Stimulated activated CD4-positive, alpha-beta T cell treated with anti-CD3 and anti-CD28 coated beads, Interleukin-15, amount 100 ng/mL, for 24 hours (primary cell): ENCODE data around the gene FBXL22.
"Not testable (repeated sequence)": the region's sequence is repeated elsewhere in the genome, so short reads cannot be mapped to it uniquely, and the experiment has no call there.

Source experiments
- DNase-seq: peaks from one replicate; pipeline ENCODE4 v3.0.0-alpha.2; 2020

The FBXL22 gene

DNA sequence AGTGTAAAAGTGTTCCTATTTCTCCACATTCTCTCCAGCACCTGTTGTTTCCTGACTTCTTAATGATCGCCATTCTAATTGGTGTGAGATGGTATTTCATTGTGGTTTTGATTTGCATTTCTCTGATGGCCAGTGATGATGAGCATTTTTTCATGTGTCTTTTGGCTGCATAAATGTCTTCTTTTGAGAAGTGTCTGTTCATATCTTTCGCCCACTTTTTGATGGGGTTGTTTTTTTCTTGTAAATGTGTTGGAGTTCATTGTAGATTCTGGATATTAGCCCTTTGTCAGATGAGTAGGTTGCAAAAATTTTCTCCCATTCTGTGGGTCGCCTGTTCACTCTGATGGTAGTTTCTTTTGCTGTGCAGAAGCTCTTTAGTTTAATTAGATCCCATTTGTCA is 20.4 kb downstream of the FBXL22 start:
- DNase-seq: not testable (repeated sequence)

DNA sequence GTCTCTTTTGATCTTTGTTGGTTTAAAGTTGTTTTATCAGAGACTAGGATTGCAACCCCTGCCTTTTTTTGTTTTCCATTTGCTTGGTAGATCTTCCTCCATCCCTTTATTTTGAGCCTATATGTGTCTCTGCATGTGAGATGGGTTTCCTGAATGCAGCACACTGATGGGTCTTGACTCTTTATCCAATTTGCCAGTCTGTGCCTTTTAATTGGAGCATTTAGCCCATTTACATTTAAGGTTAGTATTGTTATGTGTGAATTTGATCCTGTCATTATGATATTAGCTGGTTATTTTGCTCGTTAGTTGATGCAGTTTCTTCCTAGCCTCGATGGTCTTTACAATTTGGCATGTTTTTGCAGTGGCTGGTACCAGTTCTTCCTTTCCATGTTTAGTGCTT is 23.6 kb downstream of the FBXL22 start:
- not testable (repeated sequence) for DNase-seq

DNA sequence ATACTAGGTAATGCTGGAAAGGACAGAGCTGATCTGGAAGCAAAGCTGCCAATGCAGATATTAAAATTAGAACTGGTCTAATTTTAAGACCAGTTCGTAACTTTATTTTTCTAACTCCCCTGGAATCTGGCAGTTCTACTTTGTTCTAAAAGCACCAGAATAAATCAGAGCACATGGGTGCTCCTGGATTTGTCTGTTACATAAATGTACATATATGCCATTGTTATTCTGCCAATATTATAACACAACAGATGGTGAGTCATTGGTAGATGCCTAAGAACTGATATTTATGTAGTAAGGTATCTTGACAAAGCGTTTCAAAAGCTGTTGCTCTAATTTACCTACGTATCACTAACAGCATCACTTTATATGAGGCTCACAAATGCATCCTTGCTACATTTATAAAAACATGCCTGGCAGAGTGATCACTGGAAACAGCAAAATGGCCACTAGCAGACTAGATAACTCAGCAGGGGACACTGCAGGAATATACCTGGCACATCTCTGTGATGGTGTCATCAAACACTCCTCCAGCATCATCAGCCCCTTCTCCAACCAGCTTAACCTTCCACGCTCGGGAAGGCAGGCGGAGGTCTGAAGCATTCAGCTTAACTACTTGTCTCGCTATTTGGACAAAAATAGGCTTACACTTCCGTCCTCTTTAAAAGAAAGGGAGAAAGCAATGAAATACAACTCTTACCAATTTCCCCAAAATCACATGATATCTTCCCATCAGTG is 26.2 kb downstream of the FBXL22 start:
- DNase-seq: no peak

DNA sequence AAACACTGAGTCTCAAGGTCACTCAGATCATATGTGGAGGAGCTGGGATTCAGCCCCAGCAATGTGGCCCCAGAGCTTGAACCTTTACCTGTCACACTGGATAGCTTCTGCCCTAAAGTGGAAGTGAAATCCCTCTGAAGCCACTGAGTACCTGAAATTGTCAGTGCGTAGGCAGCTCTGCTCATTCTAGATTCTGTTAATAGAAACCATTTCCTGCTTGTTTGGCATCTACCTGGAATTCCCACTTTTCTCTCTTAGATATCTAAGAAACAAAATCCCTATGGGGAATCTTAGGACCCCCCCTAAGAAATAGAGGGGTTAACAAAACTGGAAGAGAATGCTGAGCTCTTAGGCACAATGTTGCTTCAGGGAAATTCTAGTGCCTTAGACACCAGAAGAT is 29.8 kb downstream of the FBXL22 start:
- DNase-seq: no peak

DNA sequence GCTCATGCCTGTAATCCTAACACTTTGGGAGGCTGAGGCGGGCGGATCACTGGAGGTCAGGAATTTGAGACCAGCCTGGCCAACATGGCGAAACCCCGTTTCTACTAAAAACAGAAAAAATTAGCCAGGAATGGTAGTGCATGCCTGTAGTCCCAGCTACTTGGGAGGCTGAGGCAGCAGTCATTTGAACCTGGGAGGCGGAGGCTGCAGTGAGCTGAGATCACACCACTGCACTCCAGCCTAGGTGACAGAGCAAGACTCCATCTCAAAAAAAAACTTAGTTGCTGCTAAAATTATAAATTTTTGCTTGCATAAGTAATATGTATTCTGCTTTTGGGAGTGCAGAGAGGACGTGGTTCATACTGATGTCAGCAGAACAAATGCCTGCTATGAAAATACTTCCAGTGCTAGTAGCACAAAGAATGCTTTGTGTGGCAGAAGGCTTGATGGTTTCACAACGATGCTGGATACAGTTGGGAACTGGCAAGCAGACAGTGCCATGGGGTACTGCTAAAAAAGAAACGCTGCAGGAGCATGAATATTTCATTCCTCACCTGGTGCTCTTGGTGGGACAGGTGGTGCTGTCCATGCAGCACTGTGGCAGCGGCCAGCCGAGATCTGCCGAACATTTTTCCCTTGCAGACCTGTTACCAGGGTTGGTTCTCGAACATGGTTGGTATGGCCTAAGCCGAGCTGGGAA is 31.1 kb downstream of the FBXL22 start:
- DNase-seq: no peak

DNA sequence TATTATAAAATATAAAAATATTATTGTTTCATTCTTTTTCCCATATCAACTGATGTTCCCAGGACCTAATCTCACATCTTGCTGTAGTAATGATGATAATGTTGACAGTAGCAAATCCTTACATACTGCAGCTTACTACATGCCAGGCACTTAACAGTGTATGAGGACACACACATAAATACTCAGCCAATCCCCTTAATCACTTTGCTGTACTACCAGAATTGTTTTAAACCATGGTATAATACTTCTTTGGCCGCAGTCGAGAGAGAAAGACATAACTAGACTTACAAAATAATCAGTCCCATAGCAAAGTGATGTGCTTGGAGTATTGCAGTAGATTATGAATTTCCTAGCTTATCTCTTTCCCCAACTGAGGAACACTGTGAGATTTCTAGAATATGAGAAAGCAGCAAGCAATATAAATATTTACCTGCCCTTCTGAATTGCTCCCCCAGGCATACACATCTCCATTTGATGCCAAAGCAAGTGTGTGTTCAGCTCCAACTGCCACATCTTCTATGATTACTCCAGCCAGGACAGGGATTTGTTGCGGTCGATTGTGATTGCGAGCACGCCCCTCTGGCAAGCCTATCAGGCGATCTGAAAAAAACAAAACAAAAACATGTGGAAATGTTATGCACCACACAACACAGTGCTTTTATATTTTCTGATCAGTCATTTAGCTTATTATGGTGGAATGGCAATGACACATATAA is 33.0 kb downstream of the FBXL22 start:
- no peak for DNase-seq

DNA sequence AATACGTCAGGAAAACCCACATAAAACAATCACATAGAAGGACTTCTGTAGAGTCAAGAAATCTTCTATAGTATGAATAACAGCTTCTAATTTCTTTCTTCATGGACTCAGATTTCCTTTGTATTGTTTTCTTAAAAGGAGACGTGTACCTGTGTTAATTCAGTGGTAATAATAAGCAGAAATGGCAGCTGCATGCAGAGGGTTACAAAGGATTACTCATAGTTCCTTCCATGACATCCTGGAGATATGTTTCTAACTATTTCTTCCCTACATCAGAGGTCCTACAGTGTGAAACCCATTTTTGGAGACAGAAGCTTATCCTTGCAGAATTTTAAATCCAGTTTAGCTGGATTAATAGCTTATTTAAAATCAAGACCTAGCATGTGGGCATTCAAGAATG is 36.1 kb downstream of the FBXL22 start:
- no peak for DNase-seq

DNA sequence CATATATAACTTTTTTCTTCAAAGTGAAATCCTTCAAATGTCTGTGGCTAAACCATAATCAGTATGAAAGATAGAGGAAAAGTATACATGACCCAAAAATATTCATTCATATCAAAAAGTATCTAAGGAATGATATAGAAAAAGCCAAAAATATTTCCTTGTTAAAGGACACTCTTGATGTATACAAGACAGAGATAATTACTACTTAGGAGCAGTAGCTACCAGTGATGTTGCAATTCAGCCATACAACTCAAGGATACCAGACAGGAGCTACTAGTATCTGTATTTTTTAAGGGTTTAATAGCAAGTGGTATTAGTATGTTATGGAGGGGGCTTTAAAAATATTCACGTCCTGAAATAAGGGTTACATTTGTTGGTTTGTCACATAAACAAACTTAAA is 37.0 kb downstream of the FBXL22 start:
- no peak for DNase-seq

DNA sequence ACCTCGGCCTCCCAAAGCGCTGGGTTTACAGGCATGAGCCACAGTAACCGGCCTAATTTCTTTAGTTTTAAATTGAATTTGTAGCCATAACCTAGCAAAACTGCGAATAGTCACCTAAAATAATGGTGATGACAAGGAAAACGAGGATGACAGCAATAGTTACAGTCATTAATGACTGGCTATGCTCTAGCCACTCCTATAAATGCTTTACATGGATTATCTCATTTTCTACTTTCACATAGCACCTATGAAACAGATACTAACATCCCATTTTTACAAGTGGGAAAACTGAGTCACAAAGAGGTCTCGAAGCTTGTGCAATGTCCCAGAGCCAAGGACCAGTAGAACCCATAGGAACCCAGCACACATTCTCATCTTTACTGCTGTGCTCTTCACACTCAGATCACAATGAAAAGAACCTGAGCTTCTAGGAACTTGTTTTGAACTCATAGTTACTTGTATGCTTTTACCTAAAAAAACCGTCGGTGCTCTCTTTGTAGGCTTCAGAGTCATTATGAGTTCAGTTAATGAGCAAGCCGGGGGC is 39.4 kb downstream of the FBXL22 start:
- DNase-seq: no peak

DNA sequence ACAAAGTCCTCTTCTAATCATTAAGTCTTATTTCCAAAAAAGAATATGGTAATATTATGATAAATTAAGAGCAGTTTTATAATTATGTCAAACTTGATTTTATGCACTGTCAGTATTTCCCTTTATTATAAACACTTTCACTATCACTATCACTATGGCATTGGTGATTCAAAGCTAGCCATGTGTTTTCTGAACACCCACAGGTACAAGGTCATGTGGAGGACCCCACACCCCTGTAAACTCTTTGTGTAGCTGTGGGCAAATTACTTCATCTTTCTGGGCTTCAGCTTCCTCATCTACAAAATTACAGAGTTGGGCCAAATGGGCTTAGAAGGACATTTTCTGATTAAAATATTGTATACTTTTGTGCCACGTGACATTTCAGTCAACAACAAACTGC is 41.7 kb downstream of the FBXL22 start:
- DNase-seq: peak; percentile 8

DNA sequence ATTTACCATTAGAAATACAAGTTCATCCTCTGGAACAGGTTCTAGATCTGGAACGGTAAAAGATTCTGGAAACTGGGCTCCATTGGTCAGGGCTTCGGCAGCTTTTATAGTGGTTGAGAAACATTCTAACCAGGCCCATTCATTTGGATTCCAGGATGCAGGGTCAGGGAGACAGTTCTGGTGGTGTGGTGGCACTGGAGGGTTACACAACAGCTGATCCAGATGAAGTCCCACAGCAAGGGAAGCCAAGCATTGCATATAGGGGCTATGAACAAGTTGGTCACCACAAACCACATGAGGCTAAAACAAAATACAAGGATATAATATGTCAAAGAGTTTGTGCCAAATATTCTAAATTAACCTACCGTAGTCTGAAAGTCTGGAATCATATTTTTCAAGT is 43.0 kb downstream of the FBXL22 start:
- DNase-seq: no peak
